Activated naive CD4-positive, alpha-beta T cell treated with Interleukin-2 at 50 U/mL for 16 hours (primary cell): ENCODE data around the gene MMP3.

Source experiments
- DNase-seq: peaks from one replicate; pipeline ENCODE4 v3.0.0-alpha.2; 2020

MMP3 gene

DNA sequence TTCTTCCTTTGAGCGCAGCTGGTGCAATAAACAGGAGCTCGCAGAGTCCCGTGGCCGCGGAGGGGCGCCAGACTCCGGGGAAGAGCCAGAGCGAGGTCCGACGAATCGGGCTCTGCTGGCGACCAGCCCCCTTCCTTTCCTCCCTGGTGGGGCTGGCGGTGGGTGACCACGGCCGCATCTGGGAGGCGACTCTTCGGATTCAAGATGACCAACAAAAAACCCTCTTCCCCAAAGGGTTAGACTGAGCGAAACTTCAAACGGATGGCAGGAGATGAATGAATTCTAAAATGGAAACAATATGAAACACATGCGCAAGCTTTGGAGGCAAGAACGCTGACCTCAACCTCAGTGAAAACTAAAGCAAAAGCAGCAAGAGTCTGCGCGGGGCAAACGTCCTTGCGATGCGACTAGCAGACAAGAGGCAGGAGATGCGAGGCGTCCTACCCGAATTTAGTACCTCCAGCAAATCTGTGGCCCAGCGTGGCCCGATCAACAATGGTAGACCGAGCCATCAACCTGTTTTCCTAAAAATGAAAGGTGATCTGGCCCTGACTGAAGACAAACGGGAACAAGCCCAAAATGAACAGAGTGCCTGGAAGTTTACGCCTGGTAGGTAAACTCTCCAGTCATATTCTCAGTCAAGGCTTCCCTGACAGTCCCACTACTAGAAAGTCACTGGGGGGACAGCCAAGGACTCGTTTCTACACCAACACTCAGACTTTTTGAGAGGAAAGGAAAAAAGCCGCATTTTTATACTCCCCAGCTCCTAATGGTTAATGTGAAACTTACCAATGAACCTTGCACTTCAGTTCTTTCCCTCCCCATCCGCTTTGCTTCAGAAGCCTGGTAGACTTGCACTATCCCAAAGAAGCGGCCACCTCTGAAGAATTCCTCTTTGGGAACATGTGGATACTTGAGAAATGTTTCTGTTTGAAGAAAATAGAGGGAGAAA, 11.6 kb downstream of the MMP3 start:
- no peak for DNase-seq

DNA sequence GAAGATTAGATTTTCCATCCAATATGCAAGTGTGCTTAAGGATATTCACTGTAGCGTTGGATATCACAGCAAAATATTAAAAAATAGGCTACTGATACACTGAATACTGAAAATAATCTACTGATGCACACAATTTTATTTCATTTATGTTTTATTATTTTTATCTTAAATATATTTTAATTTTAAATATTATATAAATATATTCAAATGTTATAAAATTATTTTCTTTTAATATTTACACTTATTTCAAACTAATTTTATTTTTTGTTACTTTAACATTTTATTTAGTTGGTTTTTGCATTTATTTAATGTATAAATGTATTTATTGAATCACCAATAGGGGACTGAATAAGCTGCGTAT, 12.3 kb downstream of the MMP3 start:
- no peak for DNase-seq

DNA sequence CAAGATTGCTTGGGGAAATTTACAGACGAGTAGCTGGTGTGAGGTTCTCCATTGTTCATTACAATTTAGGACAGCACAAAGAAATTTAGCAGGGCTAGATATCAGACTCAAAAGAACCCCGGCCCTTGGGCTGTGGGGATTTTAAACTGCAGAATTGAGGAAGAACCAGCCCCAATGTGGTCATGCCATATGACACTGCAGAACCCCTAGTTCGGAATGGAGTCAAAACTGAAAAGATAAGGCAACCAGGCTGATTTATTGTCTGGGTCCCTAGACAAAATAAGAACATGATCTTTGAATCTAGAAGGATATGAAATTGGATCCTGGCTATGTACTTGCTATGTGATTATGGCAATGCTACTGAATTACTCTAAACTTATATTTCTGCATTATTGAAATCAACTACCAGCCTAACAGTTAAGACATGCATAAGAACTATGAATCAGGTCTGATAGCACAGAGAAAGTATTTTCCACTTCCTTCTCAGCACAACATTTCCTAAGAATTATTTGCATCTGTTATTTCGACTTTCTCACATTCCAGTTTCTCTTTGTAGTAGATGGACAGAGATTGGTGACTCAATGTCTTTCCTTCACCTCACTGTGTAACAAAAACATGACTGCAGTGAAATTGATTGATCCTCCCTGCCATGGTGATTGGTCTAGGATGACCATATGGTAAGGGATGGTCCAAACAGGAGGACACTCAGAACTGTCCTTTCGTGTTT, 13.2 kb downstream of the MMP3 start:
- DNase-seq: no peak

- DNase-seq: no peak
Measured at GRCh38 chr11:102829316-102830000, 14.0 kb downstream of the MMP3 start.

GRCh38 chr11:102824556-102824955, 18.9 kb downstream of the MMP3 start:
- no peak for DNase-seq

DNA sequence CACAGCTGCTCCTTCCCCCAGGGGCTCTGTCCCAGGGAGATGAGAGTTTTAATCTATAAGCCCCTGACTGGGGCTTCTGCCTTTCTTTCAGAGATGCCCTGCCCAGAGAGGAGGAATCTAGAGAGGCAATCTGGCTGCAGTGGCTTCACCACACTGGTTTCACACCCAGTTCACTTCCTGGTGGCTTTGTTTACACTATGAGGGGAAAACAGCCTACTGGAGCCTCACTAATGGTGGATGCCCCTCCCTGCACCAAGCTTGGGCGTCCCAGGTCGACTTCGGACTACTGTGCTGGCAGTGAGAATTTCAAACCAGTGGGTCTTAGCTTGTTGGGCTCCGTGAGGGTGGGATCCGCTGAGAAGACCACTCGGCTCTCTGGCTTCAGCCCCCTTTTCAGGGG, 23.9 kb downstream of the MMP3 start:
- no peak for DNase-seq

GRCh38 chr11:102813484-102813883, 29.9 kb downstream of the MMP3 start:
- no peak for DNase-seq

DNA sequence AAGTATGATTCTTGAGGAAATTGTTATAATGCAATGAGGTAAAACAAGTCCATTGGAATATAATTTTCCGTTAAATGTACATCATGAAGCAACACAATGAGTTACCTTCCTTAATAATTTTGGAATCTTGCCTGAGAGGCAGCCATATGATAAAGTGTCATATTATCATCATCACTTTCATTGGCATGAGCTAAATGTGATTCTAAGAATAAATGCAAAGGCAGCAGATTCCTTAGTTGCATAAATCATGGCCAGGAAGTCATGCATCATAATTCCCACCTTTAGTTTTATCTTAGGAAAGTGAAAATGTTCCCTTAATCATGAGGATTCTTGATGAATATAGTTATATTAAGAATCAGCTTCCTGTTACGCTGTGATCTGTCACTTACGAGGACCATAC, 31.2 kb downstream of the MMP3 start:
- no peak for DNase-seq

DNA sequence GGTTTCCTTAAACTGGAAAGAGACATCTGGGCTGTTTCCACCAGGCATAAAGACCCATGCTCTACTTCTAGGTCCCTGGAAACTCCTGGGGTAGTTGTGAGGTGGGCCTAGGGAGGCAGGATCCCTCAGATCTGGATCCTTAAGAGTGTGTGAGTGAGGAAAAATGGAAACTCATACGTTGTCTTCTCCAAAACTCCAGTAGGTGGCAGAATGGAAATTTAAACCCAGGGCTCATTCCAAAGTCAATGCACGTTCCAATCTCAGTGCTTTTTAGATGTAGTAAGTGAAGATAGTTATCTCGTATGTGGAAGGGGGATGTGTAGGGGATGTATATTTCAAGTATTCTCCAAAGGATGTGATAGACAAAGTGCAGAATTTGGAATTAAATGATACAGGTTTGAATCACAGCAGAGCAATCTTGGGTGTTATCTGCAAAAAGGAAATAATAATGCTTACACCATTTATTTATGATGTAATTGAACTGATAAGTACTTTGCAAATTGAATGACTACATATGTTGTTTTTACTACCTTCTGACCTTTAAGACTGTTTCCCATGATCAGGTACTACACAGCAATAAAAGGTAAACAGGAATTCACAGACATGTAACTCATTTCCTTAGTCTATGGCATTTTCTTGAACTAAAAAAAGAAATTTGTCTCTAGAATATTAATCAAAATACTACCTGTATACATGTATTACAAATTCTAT, 32.3 kb downstream of the MMP3 start:
- no peak for DNase-seq

DNA sequence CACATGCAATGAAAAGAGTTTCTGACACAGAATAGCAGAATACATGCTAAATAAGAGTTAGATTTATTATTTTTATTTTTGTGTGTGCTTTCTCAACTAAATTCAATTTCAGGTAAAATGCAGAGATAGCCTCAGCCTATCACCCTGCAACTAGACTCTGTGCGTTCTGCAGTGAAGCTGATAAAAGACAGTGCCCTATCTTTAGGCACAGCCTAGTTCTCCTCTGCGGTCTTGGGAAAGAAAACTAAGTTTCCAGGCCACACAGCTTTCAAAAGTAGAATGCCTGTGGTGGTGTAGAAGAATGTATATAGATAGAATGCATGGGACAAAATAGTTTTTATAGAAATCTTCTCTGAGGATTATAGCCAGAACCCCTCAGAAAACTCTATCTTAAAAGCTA, 33.4 kb downstream of the MMP3 start:
- DNase-seq: no peak

DNA sequence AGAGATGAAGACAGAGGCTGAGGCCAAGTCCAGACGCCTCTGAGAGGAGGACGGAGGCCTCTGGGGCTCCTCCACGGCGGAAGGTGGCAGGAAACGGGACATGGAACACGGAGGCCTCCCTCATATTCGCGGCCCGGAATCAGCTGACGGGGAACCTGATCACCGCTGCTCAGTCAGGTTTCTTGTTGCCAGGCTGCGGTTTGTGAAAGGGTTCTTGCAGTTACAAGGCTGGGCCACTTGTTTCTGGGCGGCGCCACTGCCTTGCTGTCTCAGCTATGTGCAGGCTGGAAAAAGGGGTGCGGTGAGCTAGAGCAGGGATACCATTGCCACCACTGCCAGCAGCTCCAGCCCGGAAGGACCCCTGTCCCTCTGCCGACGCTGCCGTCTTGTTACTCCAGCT, 35.5 kb downstream of the MMP3 start:
- DNase-seq: no peak

GRCh38 chr11:102806296-102806695, 37.1 kb downstream of the MMP3 start:
- no peak for DNase-seq

DNA sequence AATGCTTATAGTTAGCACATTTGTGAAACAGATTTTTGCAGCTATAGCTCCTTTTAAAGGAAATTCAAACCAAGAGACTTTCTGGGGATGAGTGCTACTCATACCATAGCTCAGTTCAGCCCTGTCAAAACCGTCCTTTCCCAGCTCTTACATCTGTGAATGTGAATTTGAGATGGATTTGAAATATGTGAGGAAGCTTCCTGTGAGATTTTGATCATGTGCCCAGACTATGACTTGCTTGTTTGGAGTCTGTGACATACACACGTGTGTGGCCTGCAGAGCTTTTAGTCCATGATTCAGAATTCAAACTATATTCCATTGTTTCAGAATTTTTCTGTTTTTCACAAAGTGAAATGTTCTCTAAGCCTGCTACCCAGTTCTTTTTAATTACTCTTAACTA, 41.1 kb downstream of the MMP3 start:
- DNase-seq: no peak

- no peak for DNase-seq
Measured at GRCh38 chr11:102800767-102801166, 42.6 kb downstream of the MMP3 start.

- DNase-seq: no peak
Measured at GRCh38 chr11:102799681-102800340, 43.6 kb downstream of the MMP3 start.

DNA sequence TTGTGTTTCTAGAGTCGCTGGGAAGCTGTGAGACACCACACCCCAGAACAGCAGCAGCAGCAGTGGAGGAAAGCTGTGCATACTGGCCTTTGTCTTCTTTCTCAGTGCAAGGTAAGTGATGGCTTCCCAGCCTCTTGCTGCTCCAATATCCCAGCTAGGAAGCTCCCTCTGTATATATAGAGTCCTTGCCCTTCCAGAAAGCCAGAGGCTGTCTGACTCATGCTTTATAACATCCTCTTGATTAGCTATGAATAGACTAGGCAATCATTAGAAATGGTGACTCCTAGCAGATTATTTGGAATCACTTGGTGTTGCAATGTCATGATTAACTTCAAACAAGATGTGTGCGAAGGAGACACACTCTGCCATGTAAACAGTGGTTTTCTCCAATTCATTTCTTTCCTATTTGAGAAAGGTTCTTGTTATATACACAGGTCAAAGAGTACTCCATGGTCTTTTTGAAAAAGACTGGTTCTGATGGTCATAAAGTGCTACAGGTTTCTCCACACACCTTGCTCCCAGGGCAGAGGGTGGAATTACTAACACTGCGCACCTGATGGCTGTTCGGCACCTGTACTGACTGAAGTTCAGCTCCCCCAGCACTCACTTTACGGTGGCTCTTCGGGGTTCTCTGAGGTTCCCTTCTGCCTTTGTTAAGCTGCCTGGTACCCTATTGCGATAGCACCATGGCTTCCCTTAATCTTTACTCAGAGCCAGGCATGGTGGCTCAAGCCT, 45.2 kb downstream of the MMP3 start, which contains the start of gene MMP1:
TSS of gene MMP1 (minus strand) at position 149 of the 735 bp plus-strand sequence. CDS start at position 81, 68 bp downstream.
- DNase-seq: no peak

- no peak for DNase-seq
Measured at GRCh38 chr11:102794382-102794781, 49.0 kb downstream of the MMP3 start.

DNA sequence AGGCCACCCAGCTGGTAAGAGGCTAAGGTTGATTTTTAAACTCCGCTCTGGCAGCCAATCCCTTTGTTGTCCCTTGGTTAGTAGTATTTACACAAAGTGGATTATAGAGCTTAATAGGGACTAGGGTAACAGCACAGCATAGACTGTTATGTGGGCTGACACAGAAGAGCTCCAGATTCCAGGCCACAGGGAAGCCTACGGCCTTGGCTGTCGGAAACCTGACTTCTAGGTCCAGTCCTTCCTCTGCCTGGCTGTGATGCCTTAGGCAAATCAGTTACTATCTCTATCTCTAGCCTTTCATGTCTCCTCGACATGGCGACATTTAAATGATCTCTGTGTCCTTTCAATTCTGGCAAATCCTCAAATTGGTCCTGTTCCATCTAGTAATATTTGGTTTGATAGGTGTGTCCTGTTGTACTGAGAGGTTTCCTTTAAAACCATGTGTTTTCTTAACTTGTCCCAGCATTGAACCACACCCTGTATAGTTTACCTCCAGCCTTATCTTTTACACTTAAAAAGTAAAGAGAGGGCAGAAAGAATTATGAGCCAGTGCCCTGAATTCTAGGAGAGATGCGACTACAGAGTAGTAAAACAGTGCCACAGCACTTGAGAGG, 49.6 kb downstream of the MMP3 start:
- no peak for DNase-seq

DNA sequence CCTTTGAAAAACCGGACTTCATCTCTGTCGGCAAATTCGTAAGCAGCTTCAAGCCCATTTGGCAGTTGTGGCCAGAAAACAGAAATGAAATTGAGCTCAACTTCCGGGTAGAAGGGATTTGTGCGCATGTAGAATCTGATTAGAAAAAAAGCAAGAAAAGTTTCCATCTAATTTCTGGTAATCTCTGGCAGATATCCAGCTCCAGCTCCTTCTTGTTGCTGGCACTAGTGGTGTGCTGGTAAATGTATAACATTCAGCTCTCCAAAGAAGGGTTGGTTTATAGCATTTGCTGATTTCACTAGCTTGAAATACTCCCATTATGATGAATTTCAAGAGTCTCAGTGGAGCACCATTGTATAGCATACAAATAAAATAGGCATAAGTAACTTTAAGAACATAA, 50.8 kb downstream of the MMP3 start:
- DNase-seq: no peak

DNA sequence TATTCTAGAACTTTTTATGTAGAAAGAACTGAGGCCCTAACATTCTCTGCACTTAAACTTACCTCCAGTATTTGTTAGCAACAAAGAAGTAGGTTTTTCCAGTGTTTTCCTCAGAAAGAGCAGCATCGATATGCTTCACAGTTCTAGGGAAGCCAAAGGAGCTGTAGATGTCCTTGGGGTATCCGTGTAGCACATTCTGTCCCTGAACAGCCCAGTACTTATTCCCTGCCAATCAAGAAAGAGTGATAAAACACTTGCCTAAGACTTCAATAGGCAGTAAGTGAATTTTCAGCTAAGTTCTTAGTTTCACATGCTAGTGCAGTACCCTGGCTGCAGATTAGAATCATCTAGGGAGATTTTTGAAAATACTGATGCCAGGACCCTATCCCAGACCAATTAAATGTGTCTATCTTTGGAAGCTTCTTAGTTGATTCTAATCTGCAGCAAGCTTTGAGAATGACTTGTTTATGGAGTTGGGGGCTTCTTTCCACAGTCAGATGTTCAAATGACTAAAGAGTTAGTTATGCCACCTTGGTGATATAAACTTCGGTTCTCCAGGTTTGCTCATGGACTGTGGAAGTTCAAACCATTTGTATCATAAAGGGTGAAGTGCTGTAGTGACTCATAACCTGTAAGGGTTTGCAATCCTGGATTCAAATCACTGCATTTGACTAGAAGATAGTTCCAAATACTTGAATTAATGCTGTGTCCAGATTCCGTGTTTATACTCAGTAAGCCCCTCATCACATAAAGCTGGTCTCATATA, 52.0 kb downstream of the MMP3 start:
- no peak for DNase-seq
